Left ventricle myocardium inferior (tissue), 1 donor: Measurements from ENCODE around the gene FARP2. TPM values are rescaled to one million over a fixed set of nuclear protein-coding genes. Genes with fewer than 3 reads are reported as not detected.

Experiments
- DNase-seq: peaks from one replicate; pipeline ENCODE4 v3.0.0-alpha.2; 2020
- H3K27ac ChIP-seq: fragments of 200-600 bp; replicated peaks from 2 replicates; pipeline ENCODE4 v1.8.0; 2021
- H3K27me3 ChIP-seq: fragments of 200-600 bp; 2 replicates; pipeline ENCODE4 v1.8.0; 2021; ENCODE audit warnings: low read depth
- H3K36me3 ChIP-seq: fragments of 200-600 bp; 2 replicates; pipeline ENCODE4 v1.8.0; 2021
- H3K4me1 ChIP-seq: fragments of 200-600 bp; 2 replicates; pipeline ENCODE4 v1.8.0; 2021
- H3K4me3 ChIP-seq: fragments of 200-600 bp; 2 replicates; pipeline ENCODE4 v1.8.0; 2021; ENCODE audit warnings: mild to moderate bottlenecking, moderate library complexity
- H3K9me3 ChIP-seq: fragments of 200-600 bp; replicated peaks from 2 replicates; pipeline ENCODE4 v1.8.0; 2021
- CTCF ChIP-seq: fragments of 200-600 bp; IDR thresholded peaks from 2 replicates; pipeline ENCODE4 v1.8.0; 2021; ENCODE audit warnings: antibody characterized with exemption, mild to moderate bottlenecking, borderline replicate concordance
- intact Hi-C: fragments of 100-400 bp; cut with micrococcal nuclease; formaldehyde crosslinking; loops from one replicate; pipeline ENCODE4 v1.11.0; 2022
- total RNA-seq: library from RNA; stranded (reverse); fragmentation: NEBNext Ultra II Directional; extraction: Animal tissue kit (Norgen Biotek cat#: 25700); gene quantifications from one replicate; pipeline ENCODE4 v1.2.1, GENCODE V29; 2021
- donor health status: DM: no; HTN: yes; CAD: no; lungs with severe emphysema.

The FARP2 gene
- total RNA-seq, 1 donor from 2014 or later, result 16.5 TPM

GRCh38 chr2:241475267-241475666 is 119.2 kb downstream of the FARP2 start:
- DNase-seq, result no peak
- peaks cover 40% of the 10 kb centered on the region for H3K36me3 ChIP-seq
- no peaks in the 10 kb centered on the region for H3K4me1 ChIP-seq

GRCh38 chr2:241478166-241478565 is 122.1 kb downstream of the FARP2 start:
- DNase-seq, result no peak
- Histone ChIP-seq H3K4me1 (no peaks in the 10 kb centered on the region), H3K4me3 (no peak overlapping the region), H3K27ac (no peak overlapping the region), H3K36me3 (peaks cover 40% of the 10 kb centered on the region), H3K27me3 (no peaks in the 10 kb centered on the region), H3K9me3 (no peaks in the 10 kb centered on the region)
- intact Hi-C loops, result no loop called here
- no peak for TF ChIP-seq CTCF

More at GRCh38 chr2:241475267-241475666, 119.2 kb downstream of the FARP2 start:
- H3K27ac ChIP-seq, result no peak overlapping the region
- no peak overlapping the region for H3K4me3 ChIP-seq
- no peaks in the 10 kb centered on the region for H3K27me3 ChIP-seq
- intact Hi-C loops, result no loop called here
- no peak for TF ChIP-seq CTCF
- H3K9me3 ChIP-seq, result no peaks in the 10 kb centered on the region

- intact Hi-C loops, result no loop called here
- Histone ChIP-seq H3K4me3 (no peak overlapping the region), H3K27me3 (no peaks in the 10 kb centered on the region), H3K4me1 (no peaks in the 10 kb centered on the region), H3K27ac (no peak overlapping the region), H3K9me3 (no peaks in the 10 kb centered on the region), H3K36me3 (peaks cover 51% of the 10 kb centered on the region)
- no peak for DNase-seq
- no peak for TF ChIP-seq CTCF
Observed at GRCh38 chr2:241479026-241479898, 123.2 kb downstream of the FARP2 start.

DNA sequence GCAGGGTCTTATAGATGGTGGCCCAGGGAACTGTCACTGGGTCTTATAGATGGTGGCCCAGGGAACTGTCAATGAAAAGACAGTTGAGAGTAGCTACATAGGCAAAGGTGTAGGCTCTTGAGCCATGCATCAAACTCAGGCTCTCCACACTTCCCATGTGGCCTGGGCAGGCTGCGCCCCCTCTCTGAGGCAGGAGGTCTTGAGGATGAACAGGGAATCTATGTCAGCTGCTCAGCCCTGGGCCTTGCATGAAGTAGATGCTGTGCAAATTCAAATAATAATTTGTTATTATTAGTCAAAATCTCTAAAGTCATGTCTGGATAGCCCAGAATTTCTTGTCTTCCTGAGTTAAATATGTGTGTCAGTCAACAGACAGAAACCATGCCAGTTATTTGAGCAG is 125.6 kb downstream of the FARP2 start:
- Histone ChIP-seq H3K27ac (no peak overlapping the region), H3K27me3 (no peaks in the 10 kb centered on the region), H3K9me3 (no peaks in the 10 kb centered on the region), H3K4me1 (no peaks in the 10 kb centered on the region), H3K4me3 (no peak overlapping the region), H3K36me3 (peaks cover 45% of the 10 kb centered on the region)
- no peak for TF ChIP-seq CTCF
- intact Hi-C loops, result no loop called here
- no peak for DNase-seq

DNA sequence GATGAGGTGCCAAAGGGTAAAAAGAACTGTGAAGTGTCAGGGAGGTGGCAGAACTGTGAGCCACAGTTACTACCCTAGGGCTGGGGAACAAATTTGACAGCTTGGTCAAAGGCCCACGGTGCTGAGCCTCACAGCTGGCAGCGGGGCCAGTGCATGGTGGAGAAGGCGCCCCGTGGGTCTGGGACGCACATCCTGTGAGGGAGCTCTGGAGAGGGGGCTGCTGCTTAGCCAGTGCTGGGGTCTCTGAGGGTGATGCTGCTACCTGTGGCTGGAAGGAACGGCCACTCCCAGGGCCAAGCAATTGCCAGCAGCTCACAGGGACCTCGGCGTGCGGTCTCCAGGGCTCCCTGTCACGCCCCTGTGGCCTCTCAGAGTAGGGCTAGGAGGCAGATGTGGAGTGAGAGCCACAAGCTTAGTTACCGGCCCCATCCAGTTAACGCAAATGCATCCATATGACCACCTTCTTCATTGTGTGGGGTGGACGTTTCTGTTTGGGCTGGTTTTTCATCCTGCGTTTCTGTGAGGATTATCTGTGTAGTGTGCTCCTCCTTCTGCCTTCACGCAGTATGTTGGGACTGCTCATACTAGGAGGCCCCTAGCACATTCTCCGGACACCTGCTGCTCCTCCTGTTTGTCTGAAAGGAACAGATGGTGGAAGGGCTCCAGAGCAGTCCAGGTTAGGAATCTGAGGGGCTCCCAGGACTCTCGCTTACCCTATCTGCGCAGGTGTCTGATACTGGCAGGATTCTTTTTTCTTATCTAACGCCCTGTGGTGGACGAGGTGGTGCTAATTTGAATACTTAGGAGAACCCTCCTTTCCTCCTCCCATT is 126.3 kb downstream of the FARP2 start:
- no peak overlapping the region for H3K27ac ChIP-seq
- TF ChIP-seq CTCF, result no peak
- intact Hi-C loops, result no loop called here
- H3K27me3 ChIP-seq, result no peaks in the 10 kb centered on the region
- H3K9me3 ChIP-seq, result no peaks in the 10 kb centered on the region
- H3K36me3 ChIP-seq, result peaks cover 45% of the 10 kb centered on the region
- H3K4me3 ChIP-seq, result no peak overlapping the region
- DNase-seq, result no peak
- no peaks in the 10 kb centered on the region for H3K4me1 ChIP-seq
